NCI-H1694 (cell line): ENCODE measurements around the gene DDX50.
"Not testable (repeated sequence)": the region's sequence is repeated elsewhere in the genome, so short reads cannot be mapped to it uniquely, and the experiment has no call there.

Source experiments
- DNase-seq: peaks from one replicate; lab custom pipeline; 2025; lab: John Stamatoyannopoulos, UW

The DDX50 gene, protein sequence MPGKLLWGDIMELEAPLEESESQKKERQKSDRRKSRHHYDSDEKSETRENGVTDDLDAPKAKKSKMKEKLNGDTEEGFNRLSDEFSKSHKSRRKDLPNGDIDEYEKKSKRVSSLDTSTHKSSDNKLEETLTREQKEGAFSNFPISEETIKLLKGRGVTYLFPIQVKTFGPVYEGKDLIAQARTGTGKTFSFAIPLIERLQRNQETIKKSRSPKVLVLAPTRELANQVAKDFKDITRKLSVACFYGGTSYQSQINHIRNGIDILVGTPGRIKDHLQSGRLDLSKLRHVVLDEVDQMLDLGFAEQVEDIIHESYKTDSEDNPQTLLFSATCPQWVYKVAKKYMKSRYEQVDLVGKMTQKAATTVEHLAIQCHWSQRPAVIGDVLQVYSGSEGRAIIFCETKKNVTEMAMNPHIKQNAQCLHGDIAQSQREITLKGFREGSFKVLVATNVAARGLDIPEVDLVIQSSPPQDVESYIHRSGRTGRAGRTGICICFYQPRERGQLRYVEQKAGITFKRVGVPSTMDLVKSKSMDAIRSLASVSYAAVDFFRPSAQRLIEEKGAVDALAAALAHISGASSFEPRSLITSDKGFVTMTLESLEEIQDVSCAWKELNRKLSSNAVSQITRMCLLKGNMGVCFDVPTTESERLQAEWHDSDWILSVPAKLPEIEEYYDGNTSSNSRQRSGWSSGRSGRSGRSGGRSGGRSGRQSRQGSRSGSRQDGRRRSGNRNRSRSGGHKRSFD

GRCh38 chr10:68901105-68901927 lies at the start of gene DDX50:
DDX50 (plus strand) TSS chr10:68901315; CDS start chr10:68901385, 70 bp downstream.
- peak; percentile 99 for DNase-seq

DNA sequence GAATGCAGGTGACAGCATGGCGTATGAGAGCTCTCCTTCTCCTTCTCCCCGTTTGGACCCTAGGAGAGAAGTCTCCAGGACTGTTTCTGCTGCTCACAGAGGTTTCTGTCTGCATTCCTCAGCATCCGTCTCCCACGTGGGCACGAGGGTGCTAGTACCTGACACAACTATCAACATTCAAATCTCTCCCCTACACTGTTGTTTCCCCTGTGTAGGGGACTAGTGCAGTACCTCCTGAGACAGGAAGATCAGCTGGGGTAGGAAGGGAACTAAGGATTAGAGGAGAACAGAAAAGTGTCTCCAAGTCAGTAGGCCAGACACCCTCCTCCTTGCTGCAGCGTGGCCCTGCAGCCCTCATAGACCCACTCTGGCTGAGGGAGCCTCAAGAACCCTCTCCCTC lies 44.8 kb upstream of the DDX50 start:
- no peak for DNase-seq

- DNase-seq: no peak
These were observed 44.1 kb upstream of the DDX50 start for GRCh38 chr10:68857005-68857404.

GRCh38 chr10:68861253-68861652 lies 39.9 kb upstream of the DDX50 start:
- DNase-seq: no peak

- no peak for DNase-seq
These were observed 36.5 kb upstream of the DDX50 start for GRCh38 chr10:68864611-68865010.

DNA sequence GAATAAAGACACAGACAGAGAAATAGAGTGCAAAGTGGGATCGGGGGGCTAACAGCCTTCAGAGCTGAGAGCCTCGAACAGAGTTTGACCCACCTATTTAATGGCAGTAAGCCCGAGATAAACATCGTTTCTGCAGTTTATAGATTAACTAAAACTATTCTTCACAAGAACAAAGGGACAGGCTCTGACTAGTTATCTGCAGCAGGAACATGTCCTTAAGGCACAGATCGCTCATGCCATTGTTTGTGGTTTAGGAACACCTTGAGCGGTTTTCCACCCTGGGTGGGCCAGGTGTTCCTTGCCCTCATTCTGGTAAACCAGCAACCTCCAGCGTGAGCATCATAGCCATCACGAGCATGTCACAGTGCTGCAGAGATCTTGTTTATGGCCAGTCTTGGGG lies 32.9 kb upstream of the DDX50 start:
- not testable (repeated sequence) for DNase-seq

- DNase-seq: no peak
These were observed 31.5 kb upstream of the DDX50 start for GRCh38 chr10:68869623-68870022.

- no peak for DNase-seq
These were observed 31.1 kb upstream of the DDX50 start for GRCh38 chr10:68870061-68870460.

DNA sequence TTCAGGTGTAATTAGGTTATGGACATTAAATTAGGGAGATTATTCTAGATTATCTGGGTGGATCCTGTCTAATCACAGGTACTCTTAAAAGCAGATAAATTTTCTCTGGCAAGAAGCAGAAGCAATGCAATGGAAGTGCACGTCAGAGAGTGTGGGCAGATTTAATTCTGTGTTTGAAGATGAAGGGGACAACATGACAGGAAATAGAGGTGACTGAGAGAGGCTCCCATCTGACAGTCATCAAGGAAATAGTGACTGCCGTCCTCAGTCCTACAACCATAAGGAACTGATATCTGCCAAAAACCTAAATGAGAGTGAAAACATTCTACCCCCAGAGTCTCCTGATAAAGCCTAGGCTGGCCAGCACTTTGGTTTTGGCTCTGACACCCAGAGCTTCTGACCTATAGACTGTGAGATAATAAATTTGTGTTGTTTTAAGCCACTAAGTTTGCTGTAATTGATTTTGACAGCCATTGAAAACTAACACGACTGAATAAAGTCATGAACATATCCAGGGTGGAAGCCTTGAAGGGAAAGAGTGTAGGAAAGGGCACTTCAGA lies 30.5 kb upstream of the DDX50 start:
- no peak for DNase-seq

- peak; percentile 5 for DNase-seq
These were observed 29.9 kb upstream of the DDX50 start for GRCh38 chr10:68871105-68871711.

DNA sequence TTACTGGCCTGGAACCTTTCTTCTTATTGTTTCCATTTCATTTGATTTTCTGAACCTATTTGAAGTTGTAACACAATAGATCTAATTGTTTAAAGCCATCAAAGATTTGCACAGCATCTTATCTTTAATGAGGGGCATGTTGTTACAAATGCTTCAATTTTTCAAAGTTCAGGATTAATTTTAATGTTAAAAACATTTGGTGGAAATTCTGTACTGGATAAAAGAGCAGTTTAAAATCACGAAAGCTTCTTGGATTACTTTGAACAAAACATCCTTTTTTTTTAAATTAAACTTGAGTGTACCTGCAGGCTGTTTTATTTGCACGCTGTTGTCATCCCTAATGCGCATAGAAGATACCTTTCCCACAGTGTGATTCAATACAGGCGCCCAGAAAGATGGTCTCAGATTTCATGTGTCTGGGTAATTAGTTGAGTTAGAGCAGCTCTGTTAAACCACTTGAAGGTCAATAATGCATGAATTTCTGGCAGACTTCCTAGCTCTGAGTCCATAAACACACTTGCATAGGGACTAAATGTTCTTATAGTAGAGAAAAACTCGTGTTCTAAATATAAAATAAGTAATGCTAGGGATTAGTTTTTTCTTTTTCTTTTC lies 29.3 kb upstream of the DDX50 start:
- peak; percentile 97 for DNase-seq

- no peak for DNase-seq
These were observed 24.6 kb upstream of the DDX50 start for GRCh38 chr10:68876246-68877138.

DNA sequence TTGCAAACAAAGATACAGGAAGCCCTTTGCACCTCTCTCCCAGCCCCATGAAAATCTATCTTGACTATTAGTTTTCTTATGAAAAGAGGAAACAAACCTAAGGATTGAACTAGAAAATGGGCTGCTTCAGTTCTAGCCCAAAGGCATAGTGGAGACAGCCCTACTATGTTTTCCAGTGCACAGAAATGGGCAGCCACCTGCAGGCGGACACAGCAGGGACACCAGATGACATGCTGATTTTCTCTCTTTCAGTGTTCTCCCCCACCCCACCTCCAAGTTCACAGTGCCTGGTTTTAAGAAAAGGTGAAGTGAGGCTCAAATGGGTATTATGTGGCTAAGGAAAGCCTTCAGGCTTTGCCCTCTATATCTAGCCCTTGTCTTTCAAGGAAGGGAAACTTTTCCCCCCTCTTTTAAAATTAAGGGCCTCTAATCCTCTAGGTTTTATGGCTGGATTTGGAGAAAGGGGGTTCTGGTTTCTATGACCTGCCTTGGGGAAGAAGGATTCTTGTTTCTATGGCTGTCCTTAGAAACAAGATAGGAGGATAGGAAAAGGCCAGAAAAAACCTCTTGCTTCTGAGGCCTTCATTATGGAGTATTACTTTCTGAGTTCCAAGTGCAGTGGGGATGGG lies 23.5 kb upstream of the DDX50 start:
- no peak for DNase-seq

DNA sequence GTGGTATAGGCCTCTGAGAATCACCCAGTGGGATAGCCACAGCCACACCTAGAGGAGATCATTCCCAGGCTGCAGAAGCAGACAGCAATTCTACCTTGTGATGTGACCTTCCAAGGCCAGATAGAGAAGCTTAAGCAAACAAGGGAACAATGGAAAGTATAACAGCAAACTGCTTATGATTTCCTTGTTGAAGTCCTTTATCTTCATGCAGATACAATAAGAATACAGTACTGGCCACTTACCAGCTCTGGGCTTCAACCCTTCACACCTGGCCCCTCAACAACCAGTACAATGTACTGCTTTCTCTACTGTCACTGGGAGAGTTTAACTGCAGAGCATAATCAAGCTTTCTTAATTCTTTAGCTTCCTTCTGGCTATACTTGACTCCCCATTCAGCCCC lies 22.6 kb upstream of the DDX50 start:
- DNase-seq: no peak

DNA sequence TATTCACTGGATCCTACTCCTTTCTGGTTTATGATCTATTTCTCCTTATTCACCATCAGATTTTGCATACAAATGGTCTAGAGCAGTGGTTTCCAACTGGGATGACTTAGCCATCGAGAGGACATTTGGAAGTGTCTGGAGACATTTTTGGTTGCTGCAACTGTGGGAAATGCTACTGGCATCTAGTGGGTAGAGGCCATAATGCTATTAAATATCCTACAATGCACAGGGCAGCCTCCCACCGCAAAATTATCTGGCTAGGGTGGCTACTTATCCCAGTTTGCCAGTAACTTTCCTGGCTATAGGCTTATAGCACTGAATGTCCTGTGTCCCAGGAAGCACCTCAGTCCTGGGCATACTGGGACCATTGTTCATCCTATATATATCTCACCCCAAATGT lies 21.5 kb upstream of the DDX50 start:
- DNase-seq: no peak

- no peak for DNase-seq
These were observed 20.9 kb upstream of the DDX50 start for GRCh38 chr10:68880181-68880580.

DNA sequence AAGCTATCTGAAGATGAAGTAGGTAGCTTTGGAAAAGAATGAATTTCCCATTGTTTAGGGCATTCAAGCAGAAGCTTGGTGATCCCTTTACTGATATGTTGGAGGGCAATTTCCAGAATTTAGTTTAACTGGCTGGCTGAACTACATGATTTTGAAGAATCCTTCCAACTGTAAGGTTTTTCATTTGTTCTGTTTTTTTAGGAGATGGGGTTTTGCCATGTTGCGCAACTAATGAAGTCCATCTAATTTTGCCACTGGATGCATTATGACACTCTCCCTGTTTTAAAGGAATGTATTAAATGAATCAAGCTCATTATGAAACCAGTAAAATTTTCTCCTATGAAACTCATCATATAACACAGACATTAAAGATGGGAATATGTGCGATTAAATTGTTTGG lies 6.1 kb upstream of the DDX50 start:
- DNase-seq: no peak

DNA sequence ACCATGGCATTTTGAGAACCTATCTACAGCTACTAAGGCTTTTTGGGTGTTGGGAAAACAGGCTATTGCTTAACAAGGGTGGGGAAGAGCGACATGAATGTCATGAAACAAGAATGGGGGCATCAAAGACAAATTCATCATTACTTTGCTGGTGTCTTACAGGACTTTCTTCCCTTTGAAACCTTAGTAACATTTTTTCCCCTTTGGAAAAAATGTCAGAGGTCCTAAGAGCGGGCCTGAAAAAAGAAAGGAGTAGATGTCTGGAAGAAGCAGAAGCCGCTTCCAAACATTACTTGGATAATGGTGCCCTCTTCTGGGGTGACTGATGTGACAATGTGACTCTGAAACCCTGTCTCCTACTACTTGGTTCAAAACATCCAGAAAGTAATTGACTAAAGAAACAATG lies 3.8 kb upstream of the DDX50 start:
- peak; percentile 36 for DNase-seq

- no peak for DNase-seq
These were observed 1.8 kb upstream of the DDX50 start for GRCh38 chr10:68899186-68899745.
